Neural cell (in vitro differentiated cells): Measurements from ENCODE around the gene MBD3L2B. TPM values are rescaled to one million over a fixed set of nuclear protein-coding genes. Genes with fewer than 3 reads are reported as not detected.

ENCODE experiments used
- H2AFZ ChIP-seq: fragments of 200-600, 300-800 bp; sonication (generic), shearing (Covaris generic); 2 replicates; pipeline ENCODE4 v1.6.0; 2014; ENCODE audit warnings: low read depth, mild to moderate bottlenecking, antibody characterized with exemption, low read length, moderate library complexity
- H3F3A ChIP-seq: fragments of 200-600 bp; shearing (Covaris generic); 2 replicates; pipeline ENCODE4 v1.6.1; 2016; ENCODE audit warnings: mild to moderate bottlenecking, moderate library complexity, mixed read lengths, antibody characterized with exemption, low read length; ENCODE audit not compliant: insufficient read depth, poor library complexity, severe bottlenecking
- H3K27ac ChIP-seq: fragments of 200-600, 300-800 bp; sonication (generic), shearing (Covaris generic); 2 replicates; pipeline ENCODE4 v1.5.1; 2014; ENCODE audit warnings: mild to moderate bottlenecking, low read length, moderate library complexity
- H3K27me3 ChIP-seq: fragments of 300-800, 200-600 bp; sonication (generic), shearing (Covaris generic); 2 replicates; pipeline ENCODE4 v1.6.0; 2014; ENCODE audit warnings: mild to moderate bottlenecking, low read depth, low read length, moderate library complexity; ENCODE audit not compliant: insufficient read depth
- H3K36me3 ChIP-seq: fragments of 300-800, 200-600 bp; sonication (generic), shearing (Covaris generic); 2 replicates; pipeline ENCODE4 v1.5.1; 2014; ENCODE audit warnings: mild to moderate bottlenecking, antibody characterized with exemption, low read length, moderate library complexity; ENCODE audit not compliant: insufficient read depth
- H3K4me2 ChIP-seq: fragments of 300-800, 200-600 bp; sonication (generic), shearing (Covaris generic); 2 replicates; pipeline ENCODE4 v1.6.0; 2014; ENCODE audit warnings: mild to moderate bottlenecking, low read length
- H3K4me3 ChIP-seq: fragments of 300-800, 200-600 bp; sonication (generic), shearing (Covaris generic); 2 replicates; pipeline ENCODE4 v1.5.1; 2014; ENCODE audit warnings: mild to moderate bottlenecking, low read length, moderate library complexity
- H3K79me2 ChIP-seq: fragments of 200-600 bp; shearing (Covaris generic); replicated peaks from 2 replicates; pipeline ENCODE4 v1.6.0; 2014; ENCODE audit warnings: mild to moderate bottlenecking, low read length, moderate library complexity; ENCODE audit not compliant: insufficient read depth
- H3K9ac ChIP-seq: fragments of 300-800, 200-600 bp; sonication (generic), shearing (Covaris generic); 2 replicates; pipeline ENCODE4 v1.6.1; 2016; ENCODE audit warnings: mild to moderate bottlenecking, low read length, mixed read lengths
- H3K9me2 ChIP-seq: fragments of 200-600 bp; shearing (Covaris generic); 2 replicates; pipeline ENCODE4 v1.6.1; 2016; ENCODE audit warnings: mild to moderate bottlenecking, low read length, mixed read lengths; ENCODE audit not compliant: insufficient read depth
- H3K9me3 ChIP-seq: fragments of 200-600, 300-800 bp; sonication (generic), shearing (Covaris generic); 2 replicates; pipeline ENCODE4 v1.6.1; 2016; ENCODE audit warnings: mild to moderate bottlenecking, mixed run types, low read length, moderate library complexity, mixed read lengths
- H4K20me1 ChIP-seq: fragments of 200-600 bp; shearing (Covaris generic); 2 replicates; pipeline ENCODE4 v1.6.1; 2016; ENCODE audit warnings: mild to moderate bottlenecking, mixed run types; ENCODE audit not compliant: insufficient read depth
- CTCF ChIP-seq: fragments of 450-650 bp; IDR thresholded peaks from 2 replicates; pipeline ENCODE4 v1.5.1; 2014; ENCODE audit warnings: antibody characterized with exemption, mild to moderate bottlenecking, moderate library complexity; ENCODE audit not compliant: poor library complexity, severe bottlenecking
- EP300 ChIP-seq: fragments of 450-650 bp; conservative IDR thresholded peaks from 2 replicates; pipeline ENCODE4 v1.6.1; 2014; ENCODE audit warnings: antibody characterized with exemption, mild to moderate bottlenecking, moderate library complexity; ENCODE audit not compliant: poor library complexity, severe bottlenecking
- EZH2 ChIP-seq: fragments of 200-600, 300-800 bp; shearing (Covaris generic), sonication (generic); IDR thresholded peaks from 2 replicates; pipeline ENCODE4 v1.6.1; 2014; ENCODE audit warnings: antibody characterized with exemption, low read length, borderline replicate concordance, mild to moderate bottlenecking; ENCODE audit not compliant: insufficient read depth, poor library complexity, severe bottlenecking
- MXI1 ChIP-seq: fragments of 450-650 bp; conservative IDR thresholded peaks from 2 replicates; pipeline ENCODE4 v1.6.1; 2014; ENCODE audit warnings: antibody characterized with exemption, mild to moderate bottlenecking; ENCODE audit not compliant: poor library complexity, severe bottlenecking
- POLR2AphosphoS5 ChIP-seq: IDR thresholded peaks from 2 replicates; pipeline ENCODE4 v1.6.1; 2012
- RAD21 ChIP-seq: fragments of 450-650 bp; conservative IDR thresholded peaks from 2 replicates; pipeline ENCODE4 v1.6.1; 2014; ENCODE audit warnings: antibody characterized with exemption, mild to moderate bottlenecking, moderate library complexity
- REST ChIP-seq: IDR thresholded peaks from 2 replicates; pipeline ENCODE4 v1.6.1; 2012; ENCODE audit warnings: borderline replicate concordance
- SMC3 ChIP-seq: fragments of 450-650 bp; conservative IDR thresholded peaks from 2 replicates; pipeline ENCODE4 v1.6.1; 2014; ENCODE audit warnings: antibody characterized with exemption, mild to moderate bottlenecking, moderate library complexity; ENCODE audit not compliant: poor library complexity
- TAF1 ChIP-seq: IDR thresholded peaks from 2 replicates; pipeline ENCODE4 v1.6.1; 2012; ENCODE audit warnings: low read depth
- polyA plus RNA-seq: library from polyadenylated mRNA; depleted of rRNA; stranded (reverse); fragments of >200 nt; gene quantifications from 2 replicates; pipeline ENCODE4 v1.2.3, GENCODE V29; 2014

The MBD3L2B gene
- polyA plus RNA-seq, 1 donor from 2014 or later, result not detected

GRCh38 chr19:6971366-6971765 lies 49.9 kb downstream of the MBD3L2B start:
- Histone ChIP-seq H3K27me3 (no peaks in the 10 kb centered on the region), H3K9me2 (no peaks in the 10 kb centered on the region), H3K4me2 (no peak overlapping the region), H3K36me3 (no peaks in the 10 kb centered on the region), H3K9ac (no peak overlapping the region), H3F3A (no peaks in the 10 kb centered on the region), H3K9me3 (no peaks in the 10 kb centered on the region), H3K4me3 (no peak overlapping the region), H2AFZ (no peak overlapping the region), H3K79me2 (no peaks in the 10 kb centered on the region), H3K27ac (no peak overlapping the region), H4K20me1 (no peaks in the 10 kb centered on the region)
- TF ChIP-seq REST (no peak), CTCF (no peak), EP300 (no peak), POLR2AphosphoS5 (no peak), TAF1 (no peak)

- no peaks in the 10 kb centered on the region for H3K9me3 ChIP-seq
- no peaks in the 10 kb centered on the region for H3F3A ChIP-seq
- no peak overlapping the region for H3K4me3 ChIP-seq
- no peak overlapping the region for H2AFZ ChIP-seq
- no peak overlapping the region for H3K9ac ChIP-seq
- H3K27me3 ChIP-seq, result no peaks in the 10 kb centered on the region
- H3K4me2 ChIP-seq, result no peak overlapping the region
- H3K79me2 ChIP-seq, result no peaks in the 10 kb centered on the region
- no peaks in the 10 kb centered on the region for H4K20me1 ChIP-seq
- H3K36me3 ChIP-seq, result no peaks in the 10 kb centered on the region
- no peak overlapping the region for H3K27ac ChIP-seq
- TF ChIP-seq TAF1 (no peak), EP300 (no peak), SMC3 (no peak), EZH2 (no peak), REST (no peak), MXI1 (no peak), CTCF (no peak), POLR2AphosphoS5 (no peak), RAD21 (no peak)
- H3K9me2 ChIP-seq, result no peaks in the 10 kb centered on the region
Observed at GRCh38 chr19:6970443-6970842, 50.8 kb downstream of the MBD3L2B start.
